ENCODE measurements around the gene HNRNPLL. TPM values are rescaled to one million over a fixed set of nuclear protein-coding genes. Genes with fewer than 3 reads are reported as not detected.

Gene HNRNPLL
- polyA plus RNA-seq, 3 donors, result 7.5 to 14.1 (median 12.9) TPM

DNA sequence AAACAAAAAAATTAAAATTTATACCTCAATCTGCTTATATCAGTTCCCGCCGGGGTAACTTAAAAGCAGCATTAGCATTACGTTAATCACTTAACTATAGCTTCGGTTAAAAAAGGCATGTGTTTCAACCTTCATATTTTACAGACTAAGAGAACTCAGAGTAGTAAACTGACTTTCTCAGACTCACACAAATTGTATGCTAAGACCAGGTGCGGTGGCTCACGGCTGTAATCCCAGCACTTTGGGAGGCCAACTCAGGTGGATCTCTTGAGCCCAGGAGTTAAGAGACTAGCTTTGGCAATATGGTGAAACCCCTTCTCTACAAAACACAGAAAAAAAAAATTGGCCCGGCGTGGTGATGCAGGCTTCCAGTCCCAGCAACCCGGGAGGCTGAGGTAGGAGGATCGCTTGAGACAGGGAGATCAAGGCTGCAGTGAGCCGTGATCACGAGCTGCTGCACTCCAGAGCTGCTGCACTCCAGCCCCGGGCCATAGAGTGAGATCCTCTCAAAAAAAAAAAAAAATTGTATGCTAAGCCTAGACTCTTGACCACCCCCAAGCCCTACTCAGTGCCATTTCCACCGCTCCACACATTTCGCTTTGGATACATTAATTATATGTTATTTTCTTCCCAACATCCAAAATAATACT is 2.4 kb downstream of the HNRNPLL start:
- WGBS, 3 donors, result 31 to 63% (median 48%) methylated on average over 15 of the region's 15 CpGs
- H3K27ac ChIP-seq (ENCODE audit: low read depth, low read length), result no peak overlapping the region

DNA sequence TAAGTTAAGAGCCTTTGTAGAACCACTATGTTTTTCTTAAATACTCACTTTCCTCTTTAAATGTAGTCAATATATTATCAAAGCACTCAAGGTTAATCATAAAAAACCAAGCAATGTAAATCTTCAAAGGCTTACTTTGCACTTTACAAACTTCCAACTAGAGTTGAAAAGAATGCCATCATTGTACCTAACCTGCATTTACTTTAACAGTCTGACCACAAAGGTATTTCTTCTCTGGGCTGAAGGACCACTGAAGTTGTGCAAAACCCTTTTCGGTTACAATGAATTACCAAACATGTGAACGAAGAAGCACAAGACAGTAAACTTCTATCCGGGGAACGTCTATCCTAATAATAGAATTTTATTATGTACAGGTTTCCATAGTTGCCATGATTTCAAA is 3.0 kb downstream of the HNRNPLL start:
- WGBS, 3 donors, result 17 to 27% (median 23%) methylated on average over 4 of the region's 4 CpGs
- no peak overlapping the region for H3K27ac ChIP-seq (ENCODE audit: low read depth, low read length)

DNA sequence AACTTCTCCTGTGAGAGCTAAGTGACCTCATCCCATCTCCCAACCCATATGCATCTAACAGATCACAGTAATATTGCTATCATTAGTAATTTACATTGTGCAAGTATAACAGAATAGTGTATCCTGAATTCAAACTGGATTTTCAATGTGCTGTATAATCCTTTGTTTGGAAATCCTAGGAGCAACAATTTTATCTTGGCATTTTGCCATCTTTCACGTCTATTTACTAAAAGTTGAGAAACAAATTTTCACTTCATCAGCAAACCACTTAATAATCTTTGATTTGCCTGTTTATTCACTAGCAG is 3.8 kb downstream of the HNRNPLL start:
- no peak overlapping the region for H3K27ac ChIP-seq (ENCODE audit: low read depth, low read length)
- WGBS, 3 donors, result 0 to 1% (median 0%) methylated on average over 1 of the region's 1 CpG

DNA sequence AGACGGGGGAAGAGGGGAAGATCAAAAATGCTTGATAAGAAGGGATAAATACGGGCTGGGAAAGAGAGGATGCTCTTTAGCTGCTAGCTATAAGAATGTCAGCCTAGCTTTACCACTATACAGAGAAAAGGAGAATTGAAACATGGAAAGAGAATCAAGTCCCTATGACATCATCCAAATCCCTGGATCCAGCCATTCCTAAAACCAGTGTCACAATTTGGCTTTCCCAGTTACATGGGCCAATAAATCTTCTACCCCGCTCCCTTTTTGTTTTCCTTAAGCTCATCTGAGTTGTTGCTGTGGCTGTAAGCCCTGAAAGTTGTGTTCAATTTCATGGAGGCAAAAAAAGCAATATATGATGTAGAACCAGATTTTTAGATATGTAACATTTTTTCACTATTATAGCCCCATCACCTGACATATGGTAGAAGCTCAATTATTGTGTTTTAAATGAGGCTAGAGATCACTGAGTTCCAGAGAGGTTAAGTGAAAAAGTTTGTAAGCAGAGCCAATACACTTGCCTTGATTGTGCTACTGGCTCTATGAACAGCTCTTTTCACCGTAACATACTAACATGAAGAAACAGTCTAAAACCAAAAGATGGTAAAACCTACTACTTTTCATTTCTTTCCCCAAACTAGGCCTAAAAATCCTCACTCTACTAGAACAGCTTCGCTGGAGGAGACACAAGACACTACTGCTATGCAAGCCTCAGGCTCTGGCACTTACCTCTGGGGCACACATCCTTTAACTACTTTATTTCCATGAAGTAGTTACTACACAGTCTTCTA is 4.3 kb downstream of the HNRNPLL start:
- no peak overlapping the region for H3K27ac ChIP-seq (ENCODE audit: low read depth, low read length)
- 84 to 87% (median 86%) methylated on average over 5 of the region's 5 CpGs for WGBS, 3 donors

DNA sequence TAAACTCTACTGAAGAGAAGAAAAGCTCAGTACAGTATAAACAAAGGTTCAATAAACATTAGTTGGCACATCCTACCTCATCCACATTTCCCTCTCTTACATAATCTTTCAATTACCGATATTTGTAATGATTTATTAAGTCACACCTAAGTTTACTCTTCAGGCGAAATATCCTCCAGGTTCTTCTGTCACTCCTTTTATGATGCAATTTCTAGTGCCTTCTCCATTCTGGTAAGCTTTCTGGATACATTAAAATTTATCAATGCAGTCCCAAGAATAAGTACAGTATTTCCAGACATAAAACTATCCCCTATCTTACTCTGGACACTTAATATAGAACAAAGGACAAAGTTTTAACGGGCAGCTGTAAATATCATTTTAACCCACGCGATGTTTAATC is 5.6 kb downstream of the HNRNPLL start:
- no peak overlapping the region for H3K27ac ChIP-seq (ENCODE audit: low read depth, low read length)
- 60 to 82% (median 78%) methylated on average over 5 of the region's 5 CpGs for WGBS, 3 donors

DNA sequence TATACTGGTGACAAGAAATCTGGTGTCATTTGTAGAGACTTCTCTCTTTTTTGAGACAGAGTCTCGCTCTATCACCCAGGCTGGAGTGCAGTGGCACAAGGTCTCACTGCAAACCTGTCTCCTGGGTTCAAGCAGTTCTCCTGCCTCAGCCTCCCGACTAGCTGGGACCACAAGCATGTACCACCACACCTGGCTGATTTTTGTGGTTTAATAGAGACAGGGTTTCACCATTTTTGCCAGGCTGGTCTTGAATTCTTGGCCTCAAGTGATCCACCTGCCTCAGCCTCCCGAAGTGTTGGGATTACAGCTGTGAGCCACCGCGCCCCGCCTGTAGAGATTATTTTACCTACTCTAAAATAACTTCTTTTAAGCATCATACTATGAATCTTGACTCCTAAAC is 6.5 kb downstream of the HNRNPLL start:
- WGBS, 3 donors, result 89 to 95% (median 95%) methylated on average over 6 of the region's 6 CpGs
- no peak overlapping the region for H3K27ac ChIP-seq (ENCODE audit: low read depth, low read length)

DNA sequence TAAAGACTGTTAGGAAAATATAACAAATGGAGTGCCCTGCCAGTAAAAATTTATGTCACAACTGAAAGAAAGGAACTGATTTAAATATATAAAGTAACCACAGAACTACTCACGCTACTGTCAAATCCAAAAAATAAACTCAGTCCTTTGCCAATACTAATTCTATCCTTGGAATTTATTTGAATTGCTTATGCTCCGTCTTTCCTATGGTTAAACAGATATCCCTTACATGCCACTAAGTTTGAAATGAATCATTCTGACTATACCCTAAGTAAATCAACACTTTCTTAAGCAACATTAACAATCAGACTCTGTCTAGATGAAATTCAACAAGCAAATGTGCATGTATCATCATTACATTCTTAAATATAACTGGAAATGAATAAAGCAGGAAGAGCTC is 9.8 kb downstream of the HNRNPLL start:
- no peak overlapping the region for H3K27ac ChIP-seq (ENCODE audit: low read depth, low read length)
- 49 to 71% (median 70%) methylated on average over 2 of the region's 2 CpGs for WGBS, 3 donors

DNA sequence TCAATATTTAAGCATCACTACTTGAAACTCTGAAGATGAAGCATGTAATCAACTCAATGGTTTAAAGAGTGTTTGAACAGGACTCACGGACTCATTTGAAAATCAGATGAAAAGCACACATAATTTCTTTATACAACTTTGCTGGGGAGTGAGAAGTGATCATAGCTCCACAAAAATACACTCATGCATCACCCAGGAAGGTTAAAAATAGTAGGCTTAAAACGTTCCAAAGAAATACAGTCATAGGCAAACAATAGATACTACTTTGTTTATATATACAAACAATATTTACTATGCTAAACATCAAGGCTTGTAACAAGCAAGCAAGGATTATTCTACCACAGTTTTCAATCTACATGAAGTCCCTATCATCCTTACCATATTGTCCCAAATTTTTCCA is 11.6 kb downstream of the HNRNPLL start:
- no peak overlapping the region for H3K27ac ChIP-seq (ENCODE audit: low read depth, low read length)
- 35 to 63% (median 62%) methylated on average over 2 of the region's 2 CpGs for WGBS, 3 donors

DNA sequence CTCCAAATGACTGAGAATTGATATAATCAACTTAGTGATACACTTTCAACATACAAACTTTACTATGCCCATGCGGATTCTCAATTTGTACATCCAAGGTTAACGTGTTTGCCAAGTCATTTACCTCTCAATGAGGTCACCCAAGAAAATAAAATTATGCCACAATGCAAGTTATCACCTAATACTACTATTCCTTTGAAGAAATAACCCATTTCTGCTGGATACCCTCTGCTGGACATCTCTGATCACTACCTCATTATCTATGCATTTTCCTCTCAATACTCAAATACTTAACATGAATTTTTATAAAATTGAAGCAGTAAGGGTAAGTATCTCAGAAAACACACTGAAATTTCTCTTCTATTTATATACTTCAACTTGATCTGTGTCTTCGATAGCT is 12.7 kb downstream of the HNRNPLL start:
- H3K27ac ChIP-seq (ENCODE audit: low read depth, low read length), result no peak overlapping the region
- WGBS, 3 donors, result 81 to 96% (median 89%) methylated on average over 3 of the region's 3 CpGs

DNA sequence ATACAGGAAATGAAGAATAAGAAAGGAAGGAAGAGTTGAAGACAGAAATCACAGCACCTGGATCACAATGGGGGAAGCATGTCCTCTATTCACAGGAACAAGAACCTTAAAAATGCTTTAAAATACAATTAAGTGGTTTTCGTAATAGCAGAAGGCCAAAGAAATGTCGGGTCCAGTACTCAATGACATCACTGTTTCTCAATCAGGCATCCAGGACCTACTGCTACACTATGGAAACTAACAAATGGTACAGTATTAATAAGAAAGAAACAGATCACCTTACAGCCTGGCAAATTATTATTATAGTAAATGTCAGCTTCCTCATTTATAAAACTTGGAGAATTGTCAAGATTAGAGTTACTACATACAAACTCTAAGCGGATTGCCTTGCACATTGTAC is 15.8 kb downstream of the HNRNPLL start:
- H3K27ac ChIP-seq (ENCODE audit: low read depth, low read length), result no peak overlapping the region

DNA sequence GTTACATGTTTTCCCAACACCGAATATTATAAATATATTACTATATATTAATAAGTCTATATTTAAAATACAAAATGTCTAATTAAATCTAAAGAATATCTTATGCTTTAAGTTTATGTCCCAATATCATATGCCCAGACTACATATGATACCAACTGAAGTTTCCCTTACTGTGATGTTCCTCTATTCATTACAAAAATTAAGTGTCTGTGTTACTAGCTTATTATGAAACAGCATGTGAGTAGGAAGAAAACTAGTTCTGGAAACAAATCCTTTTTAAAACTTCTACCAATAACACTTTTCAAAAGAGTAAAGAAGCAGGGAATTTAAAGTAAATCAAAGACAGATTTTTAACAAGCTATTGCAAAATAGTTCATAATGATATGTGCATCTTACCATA is 17.8 kb downstream of the HNRNPLL start:
- WGBS, 3 donors, result 42 to 99% (median 92%) methylated on average over 1 of the region's 1 CpG
- no peak overlapping the region for H3K27ac ChIP-seq (ENCODE audit: low read depth, low read length)

More for the DNA sequence above, 15.8 kb downstream of the HNRNPLL start:
- WGBS, 3 donors, result 52 to 77% (median 59%) methylated on average over 3 of the region's 3 CpGs

DNA sequence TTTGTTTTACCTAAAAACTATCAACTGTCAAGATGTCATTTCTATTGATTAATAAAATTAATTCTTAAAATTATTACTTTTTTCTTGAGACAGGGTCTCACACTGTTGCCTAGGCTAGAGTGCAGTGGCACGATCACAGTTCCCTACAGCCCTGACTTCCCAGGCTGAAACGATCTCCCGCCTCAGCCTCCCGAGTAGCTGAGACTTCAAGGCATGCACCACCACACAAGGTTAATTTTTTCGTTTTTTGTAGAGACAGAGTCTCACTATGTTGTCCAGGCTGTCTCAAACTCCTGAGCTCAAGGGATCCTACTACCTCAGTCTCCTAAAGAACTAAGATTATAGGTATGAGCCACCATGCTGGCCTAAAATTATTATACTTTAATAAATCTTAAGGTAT is 18.7 kb downstream of the HNRNPLL start:
- no peak overlapping the region for H3K27ac ChIP-seq (ENCODE audit: low read depth, low read length)
- WGBS, 3 donors, result 90 to 94% (median 90%) methylated on average over 5 of the region's 5 CpGs

DNA sequence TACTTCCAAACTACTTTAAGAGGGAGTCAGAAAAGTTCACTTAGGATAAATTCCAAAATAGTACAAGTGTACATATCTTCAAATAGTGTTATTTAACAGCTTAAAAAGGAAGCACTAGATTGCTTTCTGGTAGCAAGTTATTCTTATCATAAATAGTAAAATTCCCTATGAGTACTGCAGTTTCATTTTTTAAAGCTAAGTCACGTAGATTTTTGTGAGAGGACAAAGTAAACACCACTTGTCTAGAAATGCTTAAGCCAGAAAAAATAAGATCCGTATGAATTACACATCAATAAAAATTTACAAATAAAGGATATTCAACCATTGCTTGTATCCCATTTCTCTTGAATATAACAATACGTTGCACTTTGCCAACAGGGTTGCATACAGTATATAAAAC is 19.2 kb downstream of the HNRNPLL start:
- H3K27ac ChIP-seq (ENCODE audit: low read depth, low read length), result no peak overlapping the region
- WGBS, 3 donors, result 64 to 82% (median 73%) methylated on average over 3 of the region's 3 CpGs

DNA sequence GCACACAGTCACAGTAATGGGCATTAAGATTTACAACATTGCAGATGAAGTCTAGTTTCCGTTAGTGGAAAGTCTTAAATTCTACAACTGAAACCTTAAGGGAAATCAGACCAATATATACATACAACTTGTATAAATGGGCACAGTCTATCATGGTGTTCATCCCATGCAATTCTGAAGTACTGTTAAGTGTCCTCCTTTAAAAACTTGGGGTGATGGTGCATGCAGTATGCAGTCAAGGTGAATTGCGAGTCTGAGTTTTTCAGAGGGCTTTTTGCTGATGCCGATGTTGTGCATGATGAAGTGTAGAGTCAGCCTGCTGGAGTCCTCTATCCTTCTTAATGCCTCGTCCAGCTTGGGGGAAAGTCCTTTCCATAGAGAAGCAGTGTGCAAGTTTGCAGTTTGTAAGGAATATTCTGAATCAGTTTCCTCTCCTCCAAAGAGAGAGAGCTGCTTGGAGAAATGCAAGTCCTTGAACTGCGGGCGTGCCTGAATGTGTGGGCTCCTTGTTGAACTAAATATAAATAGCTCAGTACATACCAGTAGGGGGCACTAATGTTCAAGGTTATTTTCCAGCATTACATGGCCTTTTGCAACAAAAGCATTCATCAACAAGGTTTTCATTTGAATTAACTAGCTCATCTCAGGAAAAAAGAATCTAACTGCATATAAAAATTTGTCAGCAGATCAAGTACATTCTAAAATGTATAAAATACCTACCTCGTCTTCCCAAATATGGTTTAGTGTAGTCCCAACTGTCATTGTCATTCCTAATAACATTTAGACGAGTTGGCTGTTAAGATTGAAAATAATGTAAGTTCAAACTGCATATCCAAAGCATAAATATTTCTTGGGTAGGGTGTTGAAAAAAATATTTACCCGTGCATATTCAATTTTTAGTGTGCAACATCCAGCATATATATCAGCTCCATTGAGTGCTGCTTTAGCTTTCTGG is 21.3 kb downstream of the HNRNPLL start:
- H3K27ac ChIP-seq (ENCODE audit: low read depth, low read length), result no peak overlapping the region
- WGBS, 3 donors, result 55 to 65% (median 63%) methylated on average over 9 of the region's 9 CpGs

DNA sequence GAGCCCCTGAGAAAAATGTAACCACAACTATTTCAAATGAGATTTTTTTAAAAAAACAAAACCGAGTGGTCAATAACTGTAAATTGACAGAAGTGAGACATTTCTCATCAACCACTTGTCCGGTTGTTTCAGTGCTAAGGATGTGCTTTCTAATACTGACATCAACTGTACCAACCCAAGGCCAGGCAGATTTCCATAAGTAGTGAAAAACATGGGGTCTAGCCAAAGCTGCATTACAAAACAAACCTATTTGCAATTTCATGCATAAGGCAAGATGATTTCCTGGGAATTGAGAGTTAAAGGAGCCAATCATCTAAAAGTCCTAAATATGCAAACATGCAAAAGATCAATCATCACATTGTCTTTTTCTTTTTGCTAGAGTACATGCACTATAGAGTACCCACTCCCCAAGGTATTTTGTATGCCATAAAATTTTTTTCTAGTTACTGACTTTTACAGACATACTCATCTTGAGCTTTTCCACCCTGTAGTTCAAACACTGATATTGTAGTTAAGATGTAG is 22.6 kb downstream of the HNRNPLL start:
- no peak overlapping the region for H3K27ac ChIP-seq (ENCODE audit: low read depth, low read length)
- 81 to 85% (median 84%) methylated on average over 2 of the region's 2 CpGs for WGBS, 3 donors

DNA sequence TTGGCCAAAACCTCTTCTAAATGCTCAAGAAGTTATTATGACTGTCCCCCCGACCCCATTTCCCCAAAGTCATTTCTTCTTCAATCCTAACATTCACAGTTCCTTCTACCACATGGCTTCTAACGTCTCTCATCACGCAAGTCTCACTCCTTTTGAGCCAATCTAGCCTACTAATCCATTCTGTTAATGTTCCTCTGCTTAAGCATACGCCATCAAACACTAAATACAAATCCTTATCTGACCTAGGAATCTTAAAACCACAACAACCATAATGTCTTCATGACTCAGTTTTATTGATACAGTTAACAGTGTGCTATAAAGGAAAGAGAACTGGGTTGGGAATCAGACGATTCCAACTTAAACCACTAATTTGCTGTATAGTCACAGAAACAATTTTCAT is 23.9 kb downstream of the HNRNPLL start:
- H3K27ac ChIP-seq (ENCODE audit: low read depth, low read length), result no peak overlapping the region
- 78 to 86% (median 78%) methylated on average over 5 of the region's 5 CpGs for WGBS, 3 donors

DNA sequence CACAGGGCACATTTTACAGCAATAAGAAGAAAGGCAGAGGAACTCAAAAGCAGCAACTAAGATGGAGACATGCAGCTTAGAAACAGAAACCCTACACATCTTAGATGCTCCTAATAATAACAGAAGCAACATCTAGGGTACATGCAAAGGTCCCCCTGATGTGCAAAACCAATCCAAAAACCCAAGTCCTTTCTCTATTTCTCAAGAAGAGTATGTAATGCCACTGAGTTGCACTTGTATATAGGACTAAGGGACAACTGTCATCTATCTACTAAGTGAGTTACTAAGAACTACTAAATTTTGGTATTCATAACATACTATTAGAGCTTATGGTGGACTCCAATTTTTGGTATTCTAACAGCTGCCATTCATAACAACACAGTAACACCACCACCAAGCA is 28.4 kb downstream of the HNRNPLL start:
- H3K27ac ChIP-seq (ENCODE audit: low read depth, low read length), result no peak overlapping the region

DNA sequence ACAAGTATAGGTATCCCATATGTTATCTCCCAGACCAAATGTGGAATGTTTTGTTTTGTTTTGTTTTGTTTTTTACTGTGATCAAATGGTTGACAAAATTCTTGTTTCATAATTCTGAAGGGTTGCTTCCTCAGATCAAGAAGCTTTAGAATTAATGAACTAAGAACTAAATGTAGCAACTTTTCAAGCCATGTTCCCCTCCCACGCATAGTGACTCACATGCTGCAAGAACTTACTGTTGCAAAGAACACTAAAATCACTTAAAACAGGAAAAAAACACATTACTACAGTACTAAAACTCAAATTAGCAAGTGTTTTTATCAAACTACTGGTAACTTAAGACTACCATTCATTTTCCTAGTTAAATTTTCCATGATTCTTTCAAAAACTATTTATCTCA is 30.6 kb downstream of the HNRNPLL start:
- WGBS, 3 donors, result 32 to 94% (median 44%) methylated on average over 1 of the region's 1 CpG
- no peak overlapping the region for H3K27ac ChIP-seq (ENCODE audit: low read depth, low read length)

DNA sequence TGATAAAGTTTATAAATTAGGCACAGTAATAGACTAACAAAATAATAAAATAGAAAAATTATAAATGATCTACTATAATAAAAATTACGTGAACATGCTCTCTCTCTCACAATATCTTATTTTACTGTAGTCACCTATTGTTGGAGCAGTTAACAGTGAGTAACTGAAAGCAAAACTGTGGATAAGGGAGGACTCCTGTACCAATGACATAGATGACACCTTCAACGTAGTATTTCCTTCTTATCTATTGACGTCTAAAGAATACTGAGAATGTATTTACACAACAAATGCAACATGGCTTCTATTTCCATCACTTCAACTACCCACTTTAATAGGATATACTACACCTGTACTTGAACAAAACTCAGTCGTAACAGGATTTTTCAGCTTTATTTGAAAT is 31.5 kb downstream of the HNRNPLL start:
- H3K27ac ChIP-seq (ENCODE audit: low read depth, low read length), result no peak overlapping the region
- 69 to 91% (median 90%) methylated on average over 4 of the region's 4 CpGs for whole genome bisulfite sequencing, 3 donors
